ENCODE data around the gene KXD1.

- no peak for TF ChIP-seq CTCF (IDR thresholded peaks at IDR 0.05)
- TF ChIP-seq POLR2A (IDR thresholded peaks at IDR 0.05), result no peak
Observed at GRCh38 chr19:18566953-18567352, 9.3 kb downstream of the KXD1 start.

Data from Peyer's patch (tissue), 4 donors.